Ovary (tissue), 3 donors: ENCODE measurements around the gene CNGA3.

Experiments used
- CTCF ChIP-seq, 3 donors: fragments of 450-650 bp in 2 of 3; fragments of 200-600 bp in 1 of 3; IDR thresholded peaks; one replicate each; pipeline versions ENCODE4 v1.5.1 to v1.8.0; 2016 to 2022; ENCODE audit warnings: antibody characterized with exemption in 3 of 3, mild to moderate bottlenecking in 1 of 3
- EP300 ChIP-seq: sonication (generic); formaldehyde crosslinking; IDR thresholded peaks from one replicate; pipeline ENCODE4 v1.6.1; 2017; ENCODE audit warnings: antibody characterized with exemption
- POLR2A ChIP-seq: fragments of 450-650 bp; IDR thresholded peaks from one replicate; pipeline ENCODE4 v1.6.1; 2017; ENCODE audit warnings: antibody characterized with exemption, mild to moderate bottlenecking, moderate library complexity
- donor health status: DM: no; HTN: no; CAD: no.

GRCh38 chr2:98389251-98389605, 43.0 kb downstream of the CNGA3 start:
- TF ChIP-seq CTCF (IDR thresholded peaks at IDR 0.05) (no peak), POLR2A (no peak), EP300 (no peak)
